BE2C (cell line): ENCODE data around the gene DENND4C.

ENCODE experiments used
- DNase-seq: peaks from one replicate; pipeline ENCODE4 v3.0.0-alpha.2; 2020
- H3K27me3 ChIP-seq: fragments of 250-450 bp; sonication (Bioruptor Pico); 2 replicates; pipeline ENCODE4 v1.5.1; 2020; ENCODE audit warnings: mild to moderate bottlenecking
- H3K36me3 ChIP-seq: fragments of 250-450 bp; sonication (Bioruptor Pico); 2 replicates; pipeline ENCODE4 v1.5.1; 2020; ENCODE audit warnings: mild to moderate bottlenecking
- H3K4me1 ChIP-seq: fragments of 250-450 bp; sonication (Bioruptor Pico); 2 replicates; pipeline ENCODE4 v1.5.1; 2020
- H3K4me3 ChIP-seq: 2 replicates; pipeline ENCODE4 v1.5.1; 2011; ENCODE audit warnings: low read depth, low read length
- H3K9me3 ChIP-seq: fragments of 250-450 bp; sonication (Bioruptor Pico); 2 replicates; pipeline ENCODE4 v1.5.1; 2020
- CTCF ChIP-seq: IDR thresholded peaks from 2 replicates; pipeline ENCODE4 v1.5.1; 2012; ENCODE audit warnings: mild to moderate bottlenecking, low read depth, low read length

DENND4C gene

GRCh38 chr9:19213823-19214222, 16.7 kb upstream of the DENND4C start:
- no peaks in the 10 kb centered on the region for H3K4me1 ChIP-seq
- H3K4me3 ChIP-seq = no peak overlapping the region
- H3K27me3 ChIP-seq = no peaks in the 10 kb centered on the region
- no peaks in the 10 kb centered on the region for H3K9me3 ChIP-seq
- no peak for DNase-seq
- H3K36me3 ChIP-seq = no peaks in the 10 kb centered on the region
- TF ChIP-seq CTCF = no peak

- no peak for DNase-seq
- Histone ChIP-seq H3K36me3 (no peaks in the 10 kb centered on the region), H3K27me3 (no peaks in the 10 kb centered on the region), H3K9me3 (no peaks in the 10 kb centered on the region), H3K4me3 (no peak overlapping the region), H3K4me1 (no peaks in the 10 kb centered on the region)
- TF ChIP-seq CTCF = no peak
Measured at GRCh38 chr9:19216466-19216865, 14.0 kb upstream of the DENND4C start.

- H3K4me1 ChIP-seq = no peaks in the 10 kb centered on the region
- TF ChIP-seq CTCF = no peak
- no peaks in the 10 kb centered on the region for H3K9me3 ChIP-seq
- H3K4me3 ChIP-seq = no peak overlapping the region
- no peaks in the 10 kb centered on the region for H3K27me3 ChIP-seq
- H3K36me3 ChIP-seq = no peaks in the 10 kb centered on the region
- no peak for DNase-seq
Measured at GRCh38 chr9:19221326-19221725, 9.2 kb upstream of the DENND4C start.

GRCh38 chr9:19223724-19224123, 6.8 kb upstream of the DENND4C start:
- no peak for TF ChIP-seq CTCF
- Histone ChIP-seq H3K36me3 (no peaks in the 10 kb centered on the region), H3K9me3 (no peaks in the 10 kb centered on the region), H3K4me1 (no peaks in the 10 kb centered on the region), H3K27me3 (no peaks in the 10 kb centered on the region), H3K4me3 (no peak overlapping the region)
- no peak for DNase-seq

- no peak for DNase-seq
- Histone ChIP-seq H3K36me3 (no peaks in the 10 kb centered on the region), H3K4me3 (no peak overlapping the region), H3K4me1 (peaks cover 5% of the 10 kb centered on the region), H3K27me3 (no peaks in the 10 kb centered on the region), H3K9me3 (no peaks in the 10 kb centered on the region)
- no peak for TF ChIP-seq CTCF
Measured at GRCh38 chr9:19224563-19224962, 5.9 kb upstream of the DENND4C start.

- Histone ChIP-seq H3K27me3 (no peaks in the 10 kb centered on the region), H3K4me1 (peaks cover 7% of the 10 kb centered on the region), H3K9me3 (no peaks in the 10 kb centered on the region), H3K36me3 (no peaks in the 10 kb centered on the region), H3K4me3 (peak overlapping the region; percentile 90)
- no peak for DNase-seq
- no peak for TF ChIP-seq CTCF
Measured at GRCh38 chr9:19229595-19230354, 718 bp upstream of the DENND4C start.
